Left forelimb (tissue), 1 donor: ENCODE measurements around the gene COL16A1.
A peak's percentile ranks its signal among the peaks of the same experiment; 100 is the strongest.

ENCODE experiments used
- DNase-seq: peaks from one replicate; pipeline ENCODE4 v3.0.0-alpha.2; 2018; ENCODE audit warnings: low spot score

COL16A1 gene

DNA sequence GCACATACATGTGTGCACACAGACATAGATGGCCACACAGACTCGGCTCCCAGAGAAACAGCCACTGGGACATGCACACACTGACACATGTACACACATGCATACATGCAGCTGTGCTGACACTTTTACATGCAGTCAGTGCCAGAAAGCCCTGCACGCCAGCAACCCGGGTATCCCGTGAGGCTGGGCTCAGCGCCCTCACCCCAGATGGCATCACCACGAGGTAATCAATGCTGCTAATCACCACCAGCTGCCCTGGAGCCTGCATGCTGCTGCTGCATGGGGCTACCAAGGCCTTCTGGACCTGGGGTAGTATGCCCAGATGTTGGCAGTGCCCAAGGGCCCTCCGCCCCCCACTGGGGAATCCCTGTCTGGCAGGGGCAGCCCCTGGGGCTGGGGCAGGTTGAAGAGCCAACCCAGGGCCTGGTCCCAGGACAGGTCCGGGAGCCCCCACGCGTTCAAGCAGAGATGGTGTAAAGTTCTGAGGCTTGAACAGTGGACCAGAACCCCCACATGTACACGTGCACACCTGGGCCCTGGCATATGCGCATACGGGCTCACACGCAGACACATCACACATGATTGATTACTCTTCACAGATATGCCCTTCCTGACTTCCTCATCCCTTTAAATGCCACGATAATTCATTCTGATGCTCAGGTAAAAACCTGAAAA lies 2.7 kb upstream of the COL16A1 start:
- DNase-seq, result no peak

DNA sequence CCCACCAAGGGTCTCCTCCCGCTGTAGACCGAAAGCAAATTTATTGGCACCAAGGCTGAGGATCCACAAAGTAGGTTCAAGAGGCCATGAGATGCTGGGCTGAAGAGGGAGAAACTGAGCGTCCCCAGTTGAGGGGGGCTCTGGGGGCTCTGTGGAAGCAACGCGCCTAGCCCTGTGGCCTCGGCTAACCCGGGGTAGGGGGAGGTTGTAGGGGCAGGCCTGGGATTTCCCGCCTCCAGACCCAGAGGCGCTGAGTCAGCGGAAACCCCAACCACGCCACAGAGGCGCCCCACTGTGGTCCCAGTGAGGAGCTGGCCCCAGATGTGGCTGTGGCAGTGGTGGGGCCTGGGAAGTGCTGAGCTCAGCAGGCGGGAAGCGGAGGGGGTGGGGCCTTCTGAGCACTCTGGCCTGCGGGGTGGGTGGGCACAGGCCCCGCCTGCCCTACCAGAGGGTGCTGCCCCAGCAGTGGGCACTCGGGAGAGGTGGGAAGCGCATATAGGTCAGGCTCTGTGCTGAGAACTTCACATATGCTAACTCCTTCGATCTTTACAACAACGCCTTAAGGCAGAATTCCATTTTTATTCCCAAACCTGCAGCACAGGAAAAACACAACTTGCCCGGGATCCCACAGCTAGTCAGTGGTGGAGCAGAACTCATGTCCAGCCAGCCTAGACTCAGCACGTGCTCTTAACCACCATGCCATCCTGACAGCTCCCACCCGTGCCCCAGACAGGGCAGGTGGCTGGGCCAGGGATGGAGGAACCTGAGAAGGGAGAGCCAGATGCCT lies 1.5 kb upstream of the COL16A1 start:
- peak; percentile 84 for DNase-seq

DNA sequence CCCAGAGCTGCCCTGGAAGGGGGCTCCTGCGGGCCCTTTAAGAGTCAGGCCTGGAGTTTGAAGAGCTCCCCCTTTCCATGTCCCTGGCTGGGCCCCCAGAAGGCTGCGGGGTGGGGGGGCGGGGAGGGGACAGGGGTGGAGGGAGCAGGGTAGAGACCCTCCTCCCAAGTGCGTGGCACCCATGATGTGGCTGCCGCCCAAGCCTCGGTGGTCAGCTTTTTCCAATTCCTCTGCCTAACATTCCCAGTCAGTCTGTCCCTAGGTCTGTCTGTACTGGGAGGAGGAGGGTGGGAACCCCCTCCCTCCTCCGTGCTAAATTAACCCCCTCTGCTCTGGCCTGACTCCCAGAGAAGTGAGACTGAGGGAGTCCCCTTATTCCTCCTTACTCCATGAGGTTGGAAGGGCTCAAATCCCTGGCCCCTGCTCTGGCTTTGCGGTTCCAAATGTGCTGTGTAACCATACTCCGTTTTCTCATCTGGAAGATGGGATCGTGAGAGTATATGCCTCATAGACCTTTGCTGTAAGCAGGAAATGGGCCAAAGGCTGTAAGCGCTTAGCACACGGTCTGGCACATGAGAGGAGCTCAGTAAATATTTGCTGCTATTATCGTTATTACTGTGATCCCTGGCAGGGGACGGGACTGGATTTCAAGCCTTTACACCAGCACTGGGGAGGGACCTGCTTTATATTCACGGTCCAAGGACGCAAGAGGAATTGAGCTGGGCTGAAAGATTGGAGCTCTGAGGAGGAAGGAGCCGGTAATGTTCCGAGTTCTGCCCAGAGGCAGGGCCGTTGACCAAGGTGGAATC lies 658 bp upstream of the COL16A1 start:
- no peak for DNase-seq

DNA sequence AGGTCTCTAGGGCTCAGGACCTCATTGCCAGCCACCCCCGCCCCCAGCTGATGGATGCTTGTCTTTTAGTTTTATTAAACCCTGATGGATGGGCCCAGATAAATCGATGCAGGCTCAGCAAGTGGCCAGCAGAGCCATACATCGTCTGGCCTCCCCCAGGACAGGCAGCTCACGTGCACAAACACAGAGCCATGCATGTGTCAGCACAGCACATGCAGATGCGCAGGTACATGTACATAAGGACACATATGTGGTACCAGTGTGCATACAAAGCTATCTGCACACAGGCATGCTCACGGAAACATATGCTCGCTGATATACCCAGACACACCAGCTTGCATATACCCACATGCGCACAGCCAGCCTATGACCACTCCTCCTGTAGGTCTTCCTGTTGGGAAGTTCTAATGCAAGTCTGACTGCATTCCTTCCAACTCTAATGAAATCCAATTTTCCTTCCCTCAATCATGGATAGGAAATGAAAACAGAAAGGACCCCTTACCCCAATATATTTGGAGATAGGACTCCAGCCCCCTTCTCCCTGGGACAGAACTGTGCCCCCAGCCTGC lies 897 bp downstream of the COL16A1 start:
- no peak for DNase-seq

DNA sequence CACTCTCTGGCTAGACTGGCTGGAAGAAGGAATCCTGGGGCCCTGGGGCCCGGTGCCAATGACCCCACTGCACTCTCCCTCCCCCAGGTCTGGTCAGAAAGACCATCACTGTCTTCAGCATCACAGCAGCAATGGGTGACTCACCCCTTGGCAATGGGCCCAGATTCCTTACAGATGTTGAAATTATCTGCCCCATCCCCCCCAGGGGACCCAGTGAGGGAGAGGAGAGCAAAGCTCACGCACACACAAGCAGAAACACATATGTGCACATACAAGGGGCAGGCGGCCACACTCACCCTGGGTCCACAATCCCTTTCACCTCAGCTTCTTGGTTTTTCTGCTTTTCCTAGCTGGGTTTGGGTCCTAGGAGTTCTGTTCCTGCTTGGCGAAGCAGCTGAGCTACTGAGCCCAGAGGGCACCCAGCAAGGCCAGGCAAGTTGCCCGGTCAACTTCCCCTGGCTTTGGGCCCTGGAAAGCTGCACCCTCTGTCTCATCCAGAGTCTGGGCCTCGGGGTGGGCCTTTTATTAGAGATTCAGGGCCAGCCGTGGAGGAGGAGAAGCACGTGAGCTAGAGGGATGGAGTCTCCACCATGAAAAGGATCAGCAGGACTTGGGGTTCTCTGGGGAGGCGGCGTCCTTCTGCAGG lies 2.6 kb downstream of the COL16A1 start:
- DNase-seq, result peak; percentile 86

DNA sequence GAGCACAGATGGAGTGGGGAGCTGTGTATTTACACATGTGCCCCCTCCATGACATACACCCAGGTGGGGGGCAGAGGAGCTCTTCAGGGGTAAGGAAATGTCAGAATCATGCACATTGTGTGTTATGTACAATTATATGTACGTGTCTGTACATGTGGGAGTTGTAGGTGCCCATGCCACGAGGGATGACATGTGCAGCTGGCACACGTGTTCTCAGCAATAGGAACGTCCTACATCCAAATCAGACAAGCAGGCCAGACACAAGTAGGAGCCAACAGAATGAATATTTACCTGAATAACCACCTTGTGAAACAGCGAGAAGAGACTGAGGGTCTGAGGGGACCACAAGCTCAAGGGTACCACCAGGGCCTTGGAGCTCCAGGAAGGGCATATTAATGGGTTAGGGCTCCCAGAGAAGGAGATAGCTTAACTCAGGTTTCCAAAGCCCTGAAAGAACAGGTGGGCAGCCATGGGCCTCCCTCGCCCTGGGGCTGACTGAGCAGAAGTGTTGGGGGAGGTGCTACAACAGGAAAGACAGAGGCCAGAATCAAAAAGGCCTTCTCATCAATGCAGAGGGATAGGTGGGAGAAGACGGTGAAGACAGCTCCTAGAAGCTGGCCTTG lies 3.2 kb downstream of the COL16A1 start:
- no peak for DNase-seq

DNA sequence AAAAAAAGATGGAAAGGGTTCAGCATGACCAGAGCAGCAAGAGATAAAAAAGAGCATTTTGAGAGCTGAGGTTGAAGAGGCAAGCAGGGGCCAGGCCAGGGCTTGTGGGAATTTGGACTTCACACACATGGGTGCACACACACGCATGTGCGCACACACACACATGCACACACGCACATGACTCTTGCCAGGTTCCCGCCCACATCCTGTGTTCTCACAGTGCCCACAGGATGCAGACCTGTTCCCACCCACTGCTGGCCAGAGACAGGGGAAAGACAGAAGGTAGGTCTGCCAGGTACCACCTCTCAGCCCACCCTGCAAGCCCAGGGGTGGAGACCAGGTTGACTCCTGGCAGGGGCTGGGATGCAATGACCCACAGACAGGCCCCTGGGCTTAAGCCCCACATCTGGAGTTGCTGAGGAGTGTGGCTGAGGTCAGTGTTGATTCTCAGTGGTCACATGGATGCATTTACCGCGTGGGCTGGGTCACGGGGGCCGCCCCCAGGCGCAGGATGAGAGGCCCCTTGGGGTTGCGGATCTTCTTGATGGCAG lies 4.4 kb downstream of the COL16A1 start:
- DNase-seq, result no peak

DNA sequence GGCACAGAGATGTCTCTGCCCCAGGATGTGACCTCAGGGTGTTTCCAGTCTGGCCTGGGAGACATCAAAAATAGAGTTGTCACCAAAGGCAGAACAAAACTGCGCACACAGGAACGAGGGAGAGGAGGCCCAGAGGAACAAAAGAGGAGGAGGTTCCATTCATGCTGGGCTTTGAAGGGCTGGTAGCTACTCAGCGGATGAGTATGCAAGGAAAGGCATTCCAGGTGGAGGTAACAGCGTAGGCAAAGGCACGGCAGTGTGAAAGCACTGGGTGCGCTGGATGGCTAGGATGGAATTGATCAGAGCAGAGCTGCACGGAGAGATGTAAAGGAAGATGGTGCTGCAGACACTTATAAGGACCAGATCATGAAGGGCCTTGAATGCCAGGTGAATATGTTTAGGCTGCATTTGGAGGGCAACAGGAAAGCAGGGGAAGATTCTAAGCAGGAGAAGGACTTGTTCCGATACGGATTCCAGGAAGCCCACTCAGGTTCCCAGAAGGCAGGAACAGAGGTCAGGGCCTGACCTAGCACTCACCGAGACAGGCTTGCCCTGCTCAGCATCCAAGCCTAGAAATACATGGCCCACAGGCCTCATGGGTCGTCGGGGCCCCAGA lies 6.3 kb downstream of the COL16A1 start:
- no peak for DNase-seq

DNA sequence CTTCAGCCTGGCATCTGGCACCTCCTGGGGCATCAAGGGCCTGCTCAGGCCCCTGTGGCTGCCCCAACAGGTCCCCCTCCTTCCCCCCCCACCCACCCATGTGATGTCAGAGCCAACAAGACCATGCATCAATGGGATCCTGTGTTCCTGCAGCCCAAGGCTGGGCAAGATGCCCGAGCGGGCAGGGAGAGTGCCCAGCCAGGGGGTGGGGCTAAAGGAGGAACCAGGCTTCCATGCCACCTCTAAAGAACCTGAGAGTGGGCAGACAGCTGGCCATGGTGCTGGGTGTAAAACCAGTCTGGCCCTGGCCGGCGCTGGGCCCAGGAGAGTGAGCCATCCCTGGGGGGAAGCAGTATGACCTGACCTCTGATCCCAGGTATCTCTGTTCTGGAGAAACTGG lies 7.6 kb downstream of the COL16A1 start:
- no peak for DNase-seq

DNA sequence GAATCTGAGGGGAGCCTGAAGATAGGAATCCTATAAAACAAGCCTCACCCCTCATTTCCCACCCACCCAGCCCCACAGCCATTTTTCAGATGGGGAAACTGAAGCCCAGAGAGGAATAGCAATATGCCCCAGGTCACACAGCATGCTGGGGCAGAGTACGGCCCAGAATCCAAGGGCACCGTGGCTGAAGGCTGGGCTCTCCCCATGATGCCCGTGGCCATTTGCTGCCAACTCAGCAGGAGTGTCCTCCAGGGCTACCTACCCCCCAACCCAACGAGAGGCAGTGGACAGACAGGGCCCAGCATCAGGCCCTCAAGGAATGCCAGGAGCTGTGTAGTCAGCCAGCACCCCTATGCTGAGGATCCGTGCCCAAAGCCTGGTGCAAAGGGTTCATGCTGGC lies 8.5 kb downstream of the COL16A1 start:
- DNase-seq, result no peak

DNA sequence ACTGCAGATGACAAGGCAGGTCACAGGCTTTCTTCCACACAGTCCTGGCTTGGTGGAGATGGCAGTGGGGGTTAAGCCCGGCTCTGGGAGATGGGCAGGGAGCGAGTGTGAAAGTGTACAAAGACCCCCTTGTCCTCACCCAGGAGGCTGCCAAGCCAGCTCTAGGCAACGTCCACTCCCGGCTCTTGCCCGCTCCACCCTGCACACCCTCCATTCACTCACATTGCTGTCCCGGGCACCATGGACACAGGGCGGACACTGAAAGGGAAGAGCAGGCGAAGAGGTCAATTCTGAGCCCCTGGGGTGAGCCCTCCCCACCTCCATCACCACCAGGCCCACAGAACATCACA lies 8.9 kb downstream of the COL16A1 start:
- no peak for DNase-seq

DNA sequence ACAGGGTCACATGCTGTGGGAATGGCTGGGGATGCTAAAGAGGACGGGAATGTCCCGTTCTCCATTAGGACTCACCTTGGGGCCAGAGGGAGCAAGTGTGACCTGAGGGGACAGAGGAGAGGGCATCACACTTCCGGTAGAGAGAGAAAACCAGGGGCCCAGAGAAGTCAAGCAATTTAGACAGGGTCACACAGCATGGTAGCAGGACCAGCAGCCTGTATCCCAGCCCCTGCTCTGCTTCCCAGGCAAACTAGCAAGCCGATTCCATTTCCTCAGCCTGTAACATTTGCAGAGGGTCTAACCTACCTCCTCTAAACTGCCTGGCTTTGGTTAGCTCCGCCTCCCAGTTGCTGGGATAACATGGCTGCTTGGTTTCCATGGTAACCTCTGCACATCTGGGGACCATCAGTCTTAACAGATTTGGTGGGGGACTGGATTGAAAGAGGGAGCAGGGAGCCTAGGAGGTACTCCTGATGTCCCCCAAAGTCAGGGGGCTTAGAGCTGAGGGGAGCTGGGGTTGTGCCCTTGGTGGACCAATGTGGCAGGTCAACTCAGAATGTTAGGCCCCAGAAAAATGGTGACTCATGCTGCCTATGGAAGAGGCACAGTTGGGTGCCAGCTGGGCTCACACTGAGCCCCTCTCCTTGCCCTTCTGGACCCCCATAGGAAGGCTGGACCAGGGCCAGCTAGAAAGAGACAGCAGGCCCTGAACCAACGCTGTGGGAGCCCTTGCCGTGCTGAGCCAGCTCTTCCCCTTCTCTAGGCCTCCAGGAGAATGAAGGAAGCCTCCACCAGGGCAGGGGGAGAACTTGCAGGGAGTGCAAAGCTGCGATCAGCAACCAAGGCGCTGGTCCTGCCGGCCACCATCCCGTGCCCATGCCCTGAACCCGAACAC lies 9.5 kb downstream of the COL16A1 start:
- no peak for DNase-seq

DNA sequence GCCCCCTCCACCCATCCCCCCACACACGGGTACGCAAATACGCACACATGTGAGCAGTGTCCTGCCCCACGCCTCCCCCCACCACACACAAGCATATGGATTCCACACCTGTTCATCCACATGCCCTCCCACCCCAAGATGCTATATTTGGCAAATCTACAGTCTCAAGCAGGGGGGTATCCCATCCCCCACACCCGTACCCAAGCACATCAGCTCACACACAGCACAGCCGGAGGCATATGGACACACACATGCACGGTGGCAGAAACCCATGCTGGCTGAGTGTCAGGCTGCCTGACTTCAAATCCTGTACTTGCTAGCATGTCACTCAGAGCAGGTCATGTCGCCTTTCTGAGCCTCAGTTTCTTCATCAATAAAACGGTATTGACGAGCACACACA lies 10.6 kb downstream of the COL16A1 start:
- DNase-seq, result no peak

DNA sequence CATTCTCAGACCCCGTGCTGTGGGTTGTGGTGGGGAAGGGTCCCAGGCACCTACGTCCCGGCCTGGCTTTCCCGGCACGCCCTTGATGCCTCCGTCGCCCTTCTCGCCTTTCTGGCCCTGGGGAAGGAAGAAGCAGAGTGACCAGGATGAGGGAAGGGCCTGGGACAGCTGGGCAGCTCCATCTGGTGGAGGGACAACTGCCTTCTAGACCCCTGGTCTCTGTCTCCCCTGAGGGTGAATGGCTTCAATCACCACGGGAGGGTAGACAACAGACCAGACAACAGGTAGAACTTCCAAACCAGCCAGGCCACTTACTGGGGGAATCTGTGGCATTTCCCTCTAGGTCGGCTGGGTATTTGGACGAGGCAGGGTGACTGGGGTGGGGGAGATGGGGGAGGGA lies 11.9 kb downstream of the COL16A1 start:
- no peak for DNase-seq

DNA sequence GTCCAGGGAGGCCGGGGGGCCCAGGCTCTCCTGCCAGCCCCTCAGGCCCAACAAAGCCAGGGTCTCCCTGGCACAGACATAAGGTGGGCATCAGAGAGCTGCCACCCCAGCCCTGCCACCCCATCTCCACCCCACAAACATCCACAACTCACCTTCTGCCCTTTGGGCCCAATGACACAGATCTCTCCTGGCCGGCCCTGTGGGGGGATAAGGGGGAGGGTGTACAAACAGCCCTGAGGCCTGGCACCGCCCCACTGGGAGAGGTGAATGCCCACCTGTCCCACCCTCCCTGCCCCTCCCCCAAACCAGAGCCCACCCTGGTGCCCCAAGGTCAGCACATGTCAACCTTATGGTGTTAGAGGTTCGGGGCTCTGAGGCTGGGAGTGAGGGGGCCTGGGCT lies 12.4 kb downstream of the COL16A1 start:
- DNase-seq, result no peak

DNA sequence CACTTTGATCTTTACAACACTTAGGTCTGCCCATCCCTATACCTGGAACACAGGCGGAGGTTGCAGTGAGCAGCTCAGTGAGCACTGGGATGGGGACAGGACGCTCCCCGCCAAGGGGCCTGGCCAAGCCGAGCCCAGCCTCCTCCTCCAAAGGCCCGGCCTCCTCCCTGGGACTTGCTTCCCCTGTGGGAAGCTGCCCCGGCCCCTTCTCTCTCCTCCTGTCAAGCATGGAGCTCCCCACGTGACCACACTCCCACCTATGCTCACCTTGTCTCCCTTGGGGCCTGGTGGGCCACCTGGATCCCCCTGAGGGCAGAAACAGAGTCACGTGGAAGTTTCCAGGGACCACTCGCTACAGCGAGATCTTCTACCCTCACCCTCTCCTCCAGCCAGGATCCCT lies 12.9 kb downstream of the COL16A1 start:
- no peak for DNase-seq

DNA sequence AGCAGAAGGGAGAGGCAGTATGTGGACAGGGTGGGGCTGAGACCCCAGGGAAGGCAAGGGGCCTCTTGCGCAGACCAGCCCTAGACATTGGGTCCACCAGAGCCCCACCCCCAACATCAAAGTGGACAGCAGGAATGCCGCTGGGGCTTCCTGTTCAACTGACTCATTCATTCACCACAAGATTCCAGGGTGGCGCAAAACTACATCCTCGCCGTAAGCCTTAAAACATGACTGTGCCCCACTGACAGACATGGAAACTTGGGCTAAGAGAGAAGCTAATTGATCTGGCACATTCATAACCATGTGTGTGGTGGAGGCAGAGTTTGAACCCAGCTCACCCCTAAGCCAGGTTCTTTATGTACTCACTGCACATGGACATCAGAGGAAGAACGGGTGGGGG lies 14.0 kb downstream of the COL16A1 start:
- DNase-seq, result no peak

DNA sequence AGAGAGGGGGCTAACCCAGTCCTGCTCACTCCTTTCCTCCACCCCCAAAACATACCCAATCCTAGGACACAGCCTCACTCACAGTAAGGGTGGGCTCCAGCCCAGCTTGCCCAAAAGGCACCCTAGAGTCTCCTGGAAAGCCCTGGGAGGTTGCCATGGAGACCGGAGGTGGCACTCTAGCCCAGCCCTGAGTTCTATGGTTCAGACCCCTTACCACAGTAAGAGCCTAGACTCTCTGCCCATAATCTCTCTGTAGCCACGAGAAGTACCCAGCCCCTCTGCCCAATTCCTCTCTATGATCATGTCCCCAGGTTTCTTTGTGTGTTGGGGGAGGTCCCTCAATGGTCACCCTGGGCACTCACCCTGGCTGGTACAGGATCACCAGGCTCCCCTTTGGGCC lies 14.4 kb downstream of the COL16A1 start:
- DNase-seq, result no peak

DNA sequence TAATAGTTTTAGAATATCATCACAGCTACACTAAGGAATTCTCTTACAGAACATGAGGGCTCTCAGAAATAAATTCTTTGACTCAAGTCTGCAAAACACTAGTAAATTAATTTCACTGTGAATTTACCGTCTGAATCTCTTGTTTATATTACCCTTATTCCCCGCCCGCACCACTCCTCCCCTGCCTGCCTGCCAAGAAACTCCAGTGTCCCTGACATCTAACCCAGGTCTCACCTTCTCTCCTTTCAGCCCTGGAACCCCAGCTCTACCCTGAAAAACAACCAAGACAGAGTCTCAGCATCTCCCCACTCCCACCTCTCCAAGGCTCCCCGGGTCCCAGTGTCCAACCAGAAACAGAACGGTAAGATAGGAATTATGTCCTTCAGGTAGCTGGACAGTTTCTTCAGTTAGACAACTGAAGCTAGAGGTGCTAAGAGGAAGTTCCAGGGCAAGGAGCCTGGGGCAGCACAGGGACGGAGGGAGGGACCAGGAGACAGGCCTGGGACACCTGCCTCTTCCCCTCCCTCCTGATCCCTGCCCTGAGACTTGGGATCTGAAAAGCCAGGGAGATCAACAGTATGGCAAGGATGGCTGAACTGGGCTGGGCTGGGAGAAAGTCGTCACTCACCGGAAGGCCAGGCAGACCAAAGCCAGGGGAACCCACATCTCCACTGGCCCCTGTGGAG lies 15.4 kb downstream of the COL16A1 start:
- DNase-seq, result no peak
